ENCODE results near the gene NAV3. TPM values are rescaled to one million over a fixed set of nuclear protein-coding genes. Genes with fewer than 3 reads are reported as not detected.
A peak's percentile ranks its signal among the peaks of the same experiment; 100 is the strongest.
"Not testable (repeated sequence)": the region's sequence is repeated elsewhere in the genome, so short reads cannot be mapped to it uniquely, and the experiment has no call there.

Gene NAV3
- polyA plus RNA-seq, 2 donors = 0.19 to 0.41 TPM

GRCh38 chr12:78102801-78103200 is 272.1 kb downstream of the NAV3 start:
- H3K27me3 ChIP-seq (ENCODE audit: control insufficient read depth in 1 of 2, insufficient read depth in 2 of 2, low read length in 2 of 2); H3K9me3 ChIP-seq (ENCODE audit: control insufficient read depth in 2 of 2, insufficient read depth in 1 of 2, low read depth in 1 of 2, low read length in 1 of 2); H3K4me1 ChIP-seq (ENCODE audit: control insufficient read depth in 2 of 2, insufficient read depth in 2 of 2, low read length in 1 of 2); H3K27ac ChIP-seq (ENCODE audit: low read depth in 2 of 2, low read length in 1 of 2); H3K36me3 ChIP-seq (ENCODE audit: control insufficient read depth in 2 of 2, insufficient read depth in 2 of 2, low read length in 1 of 2); H3K4me3 ChIP-seq (ENCODE audit: low read depth in 1 of 2, low read length in 2 of 2): not testable (repeated sequence)
- WGBS, 2 donors = 91 to 96% methylated on average over 2 of the region's 2 CpGs

- no peaks in the 10 kb centered on the region for H3K27me3 ChIP-seq (ENCODE audit: control insufficient read depth in 1 of 2, insufficient read depth in 2 of 2, low read length in 2 of 2)
- no peak overlapping the region for H3K4me3 ChIP-seq (ENCODE audit: low read depth in 1 of 2, low read length in 2 of 2)
- no peak overlapping the region for H3K27ac ChIP-seq (ENCODE audit: low read depth in 2 of 2, low read length in 1 of 2)
- peaks cover 0 to 3% of the 10 kb centered on the region in 2 donors for H3K9me3 ChIP-seq (ENCODE audit: control insufficient read depth in 2 of 2, insufficient read depth in 1 of 2, low read depth in 1 of 2, low read length in 1 of 2)
- no peaks in the 10 kb centered on the region for H3K36me3 ChIP-seq (ENCODE audit: control insufficient read depth in 2 of 2, insufficient read depth in 2 of 2, low read length in 1 of 2)
- no peaks in the 10 kb centered on the region for H3K4me1 ChIP-seq (ENCODE audit: control insufficient read depth in 2 of 2, insufficient read depth in 2 of 2, low read length in 1 of 2)
- 62 to 84% methylated on average over 1 of the region's 1 CpG for WGBS, 2 donors
These were observed 285.2 kb downstream of the NAV3 start for GRCh38 chr12:78115889-78116288.

GRCh38 chr12:78118036-78118435 is 287.3 kb downstream of the NAV3 start:
- H3K27me3 ChIP-seq (ENCODE audit: control insufficient read depth in 1 of 2, insufficient read depth in 2 of 2, low read length in 2 of 2) = no peaks in the 10 kb centered on the region
- no peaks in the 10 kb centered on the region for H3K4me1 ChIP-seq (ENCODE audit: control insufficient read depth in 2 of 2, insufficient read depth in 2 of 2, low read length in 1 of 2)
- WGBS, 2 donors = 67 to 78% methylated on average over 6 of the region's 6 CpGs
- no peak overlapping the region for H3K4me3 ChIP-seq (ENCODE audit: low read depth in 1 of 2, low read length in 2 of 2)
- no peak overlapping the region for H3K27ac ChIP-seq (ENCODE audit: low read depth in 2 of 2, low read length in 1 of 2)
- H3K36me3 ChIP-seq (ENCODE audit: control insufficient read depth in 2 of 2, insufficient read depth in 2 of 2, low read length in 1 of 2) = no peaks in the 10 kb centered on the region
- H3K9me3 ChIP-seq (ENCODE audit: control insufficient read depth in 2 of 2, insufficient read depth in 1 of 2, low read depth in 1 of 2, low read length in 1 of 2) = peaks cover 0 to 3% of the 10 kb centered on the region in 2 donors

GRCh38 chr12:78118486-78118885 is 287.8 kb downstream of the NAV3 start:
- Histone ChIP-seq H3K9me3 (ENCODE audit: control insufficient read depth in 2 of 2, insufficient read depth in 1 of 2, low read depth in 1 of 2, low read length in 1 of 2) (peaks cover 0 to under 1% of the 10 kb centered on the region in 2 donors), H3K27ac (ENCODE audit: low read depth in 2 of 2, low read length in 1 of 2) (no peak overlapping the region), H3K36me3 (ENCODE audit: control insufficient read depth in 2 of 2, insufficient read depth in 2 of 2, low read length in 1 of 2) (no peaks in the 10 kb centered on the region), H3K4me1 (ENCODE audit: control insufficient read depth in 2 of 2, insufficient read depth in 2 of 2, low read length in 1 of 2) (no peaks in the 10 kb centered on the region), H3K27me3 (ENCODE audit: control insufficient read depth in 1 of 2, insufficient read depth in 2 of 2, low read length in 2 of 2) (no peaks in the 10 kb centered on the region), H3K4me3 (ENCODE audit: low read depth in 1 of 2, low read length in 2 of 2) (no peak overlapping the region)
- 82 to 86% methylated on average over 2 of the region's 2 CpGs for WGBS, 2 donors

GRCh38 chr12:78119351-78119918 is 288.7 kb downstream of the NAV3 start:
- H3K27me3 ChIP-seq (ENCODE audit: control insufficient read depth in 1 of 2, insufficient read depth in 2 of 2, low read length in 2 of 2) = no peaks in the 10 kb centered on the region
- H3K4me3 ChIP-seq (ENCODE audit: low read depth in 1 of 2, low read length in 2 of 2) = no peak overlapping the region
- peak overlapping the region in 1 of 2 donors; percentile 55 for H3K27ac ChIP-seq (ENCODE audit: low read depth in 2 of 2, low read length in 1 of 2)
- no peaks in the 10 kb centered on the region for H3K36me3 ChIP-seq (ENCODE audit: control insufficient read depth in 2 of 2, insufficient read depth in 2 of 2, low read length in 1 of 2)
- H3K4me1 ChIP-seq (ENCODE audit: control insufficient read depth in 2 of 2, insufficient read depth in 2 of 2, low read length in 1 of 2) = no peaks in the 10 kb centered on the region
- no peaks in the 10 kb centered on the region for H3K9me3 ChIP-seq (ENCODE audit: control insufficient read depth in 2 of 2, insufficient read depth in 1 of 2, low read depth in 1 of 2, low read length in 1 of 2)
- 55 to 68% methylated on average over 12 of the region's 12 CpGs for WGBS, 2 donors

- H3K27me3 ChIP-seq (ENCODE audit: control insufficient read depth in 1 of 2, insufficient read depth in 2 of 2, low read length in 2 of 2) = no peaks in the 10 kb centered on the region
- H3K4me3 ChIP-seq (ENCODE audit: low read depth in 1 of 2, low read length in 2 of 2) = no peak overlapping the region
- no peak overlapping the region for H3K27ac ChIP-seq (ENCODE audit: low read depth in 2 of 2, low read length in 1 of 2)
- no peaks in the 10 kb centered on the region for H3K4me1 ChIP-seq (ENCODE audit: control insufficient read depth in 2 of 2, insufficient read depth in 2 of 2, low read length in 1 of 2)
- no peaks in the 10 kb centered on the region for H3K9me3 ChIP-seq (ENCODE audit: control insufficient read depth in 2 of 2, insufficient read depth in 1 of 2, low read depth in 1 of 2, low read length in 1 of 2)
- H3K36me3 ChIP-seq (ENCODE audit: control insufficient read depth in 2 of 2, insufficient read depth in 2 of 2, low read length in 1 of 2) = no peaks in the 10 kb centered on the region
These were observed 289.6 kb downstream of the NAV3 start for GRCh38 chr12:78120306-78120705.

GRCh38 chr12:78120866-78121560 is 290.3 kb downstream of the NAV3 start:
- Histone ChIP-seq H3K9me3 (ENCODE audit: control insufficient read depth in 2 of 2, insufficient read depth in 1 of 2, low read depth in 1 of 2, low read length in 1 of 2) (no peaks in the 10 kb centered on the region), H3K27me3 (ENCODE audit: control insufficient read depth in 1 of 2, insufficient read depth in 2 of 2, low read length in 2 of 2) (no peaks in the 10 kb centered on the region), H3K27ac (ENCODE audit: low read depth in 2 of 2, low read length in 1 of 2) (no peak overlapping the region), H3K4me3 (ENCODE audit: low read depth in 1 of 2, low read length in 2 of 2) (no peak overlapping the region), H3K36me3 (ENCODE audit: control insufficient read depth in 2 of 2, insufficient read depth in 2 of 2, low read length in 1 of 2) (no peaks in the 10 kb centered on the region), H3K4me1 (ENCODE audit: control insufficient read depth in 2 of 2, insufficient read depth in 2 of 2, low read length in 1 of 2) (no peaks in the 10 kb centered on the region)
- WGBS, 2 donors = 62 to 65% methylated on average over 6 of the region's 6 CpGs

GRCh38 chr12:78121969-78122610 is 291.4 kb downstream of the NAV3 start:
- Histone ChIP-seq H3K4me1 (ENCODE audit: control insufficient read depth in 2 of 2, insufficient read depth in 2 of 2, low read length in 1 of 2) (no peaks in the 10 kb centered on the region), H3K27ac (ENCODE audit: low read depth in 2 of 2, low read length in 1 of 2) (no peak overlapping the region), H3K27me3 (ENCODE audit: control insufficient read depth in 1 of 2, insufficient read depth in 2 of 2, low read length in 2 of 2) (no peaks in the 10 kb centered on the region), H3K36me3 (ENCODE audit: control insufficient read depth in 2 of 2, insufficient read depth in 2 of 2, low read length in 1 of 2) (no peaks in the 10 kb centered on the region), H3K9me3 (ENCODE audit: control insufficient read depth in 2 of 2, insufficient read depth in 1 of 2, low read depth in 1 of 2, low read length in 1 of 2) (no peaks in the 10 kb centered on the region), H3K4me3 (ENCODE audit: low read depth in 1 of 2, low read length in 2 of 2) (no peak overlapping the region)
- WGBS, 2 donors = 83 to 90% methylated on average over 16 of the region's 16 CpGs

- H3K27ac ChIP-seq (ENCODE audit: low read depth in 2 of 2, low read length in 1 of 2) = no peak overlapping the region
These were observed 297.5 kb downstream of the NAV3 start for GRCh38 chr12:78128211-78128610.

GRCh38 chr12:78143717-78144116 is 313.0 kb downstream of the NAV3 start:
- Histone ChIP-seq H3K4me3 (ENCODE audit: low read depth in 1 of 2, low read length in 2 of 2) (no peak overlapping the region), H3K36me3 (ENCODE audit: control insufficient read depth in 2 of 2, insufficient read depth in 2 of 2, low read length in 1 of 2) (no peaks in the 10 kb centered on the region), H3K27me3 (ENCODE audit: control insufficient read depth in 1 of 2, insufficient read depth in 2 of 2, low read length in 2 of 2) (no peaks in the 10 kb centered on the region)

More at GRCh38 chr12:78128211-78128610, 297.5 kb downstream of the NAV3 start:
- H3K27me3 ChIP-seq (ENCODE audit: control insufficient read depth in 1 of 2, insufficient read depth in 2 of 2, low read length in 2 of 2) = no peaks in the 10 kb centered on the region
- 49 to 63% methylated on average over 2 of the region's 2 CpGs for WGBS, 2 donors
- no peaks in the 10 kb centered on the region for H3K9me3 ChIP-seq (ENCODE audit: control insufficient read depth in 2 of 2, insufficient read depth in 1 of 2, low read depth in 1 of 2, low read length in 1 of 2)
- H3K4me3 ChIP-seq (ENCODE audit: low read depth in 1 of 2, low read length in 2 of 2) = no peak overlapping the region
- no peaks in the 10 kb centered on the region for H3K4me1 ChIP-seq (ENCODE audit: control insufficient read depth in 2 of 2, insufficient read depth in 2 of 2, low read length in 1 of 2)
- no peaks in the 10 kb centered on the region for H3K36me3 ChIP-seq (ENCODE audit: control insufficient read depth in 2 of 2, insufficient read depth in 2 of 2, low read length in 1 of 2)

More at GRCh38 chr12:78143717-78144116, 313.0 kb downstream of the NAV3 start:
- Histone ChIP-seq H3K4me1 (ENCODE audit: control insufficient read depth in 2 of 2, insufficient read depth in 2 of 2, low read length in 1 of 2) (no peaks in the 10 kb centered on the region), H3K27ac (ENCODE audit: low read depth in 2 of 2, low read length in 1 of 2) (no peak overlapping the region), H3K9me3 (ENCODE audit: control insufficient read depth in 2 of 2, insufficient read depth in 1 of 2, low read depth in 1 of 2, low read length in 1 of 2) (no peaks in the 10 kb centered on the region)
